Measurements from ENCODE around the gene C1QL1. TPM values are rescaled to one million over a fixed set of nuclear protein-coding genes. Genes with fewer than 3 reads are reported as not detected.

Gene C1QL1
- total and polyA plus RNA-seq, 2 donors (not counting 3 experiments of a cell fraction or from before 2014, with no cell fraction given): 0.35 to 0.72 TPM

- BruUV-seq (replicated peaks): no TSS peak
- no peaks in the 10 kb centered on the region for H3K79me2 ChIP-seq (ENCODE audit: control insufficient read depth, insufficient read depth, low read length)
- ChIA-PET CTCF (interaction anchor here (0.9 kb wide), 1 partner anchor 90 kb away, joined by 3 read pairs; no protein-coding TSS in a partner anchor), POLR2A (no interaction called here)
- TF ChIP-seq POLR2AphosphoS5 (IDR thresholded peaks at IDR 0.05; ENCODE audit: insufficient read depth, low read depth, low read length): no peak
- no peak for TF ChIP-seq MAX (IDR thresholded peaks at IDR 0.05; ENCODE audit: insufficient read depth, insufficient read length)
- TF ChIP-seq FOS (IDR thresholded peaks at IDR 0.05; ENCODE audit: borderline replicate concordance, insufficient read depth, low read length): no peak
- no peak for TF ChIP-seq EZH2 (IDR thresholded peaks at IDR 0.05; ENCODE audit: borderline replicate concordance, low read depth, low read length, severe bottlenecking)
- no peak overlapping the region for H3K4me3 ChIP-seq (replicated peaks in 1 of 3; ENCODE audit: insufficient read depth in 1 of 3, low read depth in 1 of 3, low read length in 3 of 3)
- H4K20me1 ChIP-seq (replicated peaks; ENCODE audit: control insufficient read depth, extremely low read depth, insufficient read depth, low read length): no peaks in the 10 kb centered on the region
- DNase-seq (ENCODE audit: low read depth, low spot score): no peak
- no peak overlapping the region for H2AFZ ChIP-seq (ENCODE audit: low read depth, low read length)
- no peak for FAIRE-seq
- H3K4me2 ChIP-seq (ENCODE audit: insufficient read depth, low read length): no peak overlapping the region
- H3K27ac ChIP-seq (ENCODE audit: insufficient read depth, low read depth, low read length): no peak overlapping the region
- H3K4me1 ChIP-seq (ENCODE audit: control insufficient read depth, extremely low read depth, insufficient read depth, low read length): no peaks in the 10 kb centered on the region
- no peak overlapping the region for H3K9ac ChIP-seq (replicated peaks; ENCODE audit: extremely low read depth, insufficient read depth, low read length)
- intact Hi-C loops (cut with micrococcal nuclease) (no loop called here), dilution Hi-C loops (cut with MboI; ENCODE audit: extremely low pct_ligation_motif_present, low sequenced_read_pairs) (no loop called here)
- H3K9me1 ChIP-seq (replicated peaks; ENCODE audit: control insufficient read depth, extremely low read depth, insufficient read depth, low read length): no peaks in the 10 kb centered on the region
- no peaks in the 10 kb centered on the region for H3K36me3 ChIP-seq (ENCODE audit: control insufficient read depth in 2 of 2, extremely low read depth in 1 of 2, insufficient read depth in 2 of 2, low read length in 2 of 2)
- H3K9me3 ChIP-seq (replicated peaks; ENCODE audit: control insufficient read depth, insufficient read depth, low read length): no peaks in the 10 kb centered on the region
- H3K27me3 ChIP-seq (ENCODE audit: control insufficient read depth in 2 of 2, insufficient read depth in 2 of 2, low read length in 2 of 2): peaks cover 10 to 16% of the 10 kb centered on the region in 2 experiments
Observed at GRCh38 chr17:45008216-45008615, 40.1 kb upstream of the C1QL1 start.

GRCh38 chr17:45006927-45007461 lies 38.9 kb upstream of the C1QL1 start:
- no peak for FAIRE-seq
- DNase-seq (ENCODE audit: low read depth, low spot score): no peak
- no peaks in the 10 kb centered on the region for H3K36me3 ChIP-seq (ENCODE audit: control insufficient read depth in 2 of 2, extremely low read depth in 1 of 2, insufficient read depth in 2 of 2, low read length in 2 of 2)
- no peaks in the 10 kb centered on the region for H3K79me2 ChIP-seq (ENCODE audit: control insufficient read depth, insufficient read depth, low read length)
- no peak overlapping the region for H2AFZ ChIP-seq (ENCODE audit: low read depth, low read length)
- ChIA-PET CTCF (interaction anchor here (1.0 to 1.4 kb wide), 2 partner anchors 25 to 87 kb away, joined by 3 read pairs; no protein-coding TSS in a partner anchor), POLR2A (interaction anchor here (0.6 kb wide), 1 partner anchor 39 kb away, joined by 6 read pairs; the partner anchor contains the start of gene C1QL1)
- H4K20me1 ChIP-seq (replicated peaks; ENCODE audit: control insufficient read depth, extremely low read depth, insufficient read depth, low read length): no peaks in the 10 kb centered on the region
- BruUV-seq (replicated peaks): no TSS peak
- H3K9me1 ChIP-seq (replicated peaks; ENCODE audit: control insufficient read depth, extremely low read depth, insufficient read depth, low read length): no peaks in the 10 kb centered on the region
- H3K4me1 ChIP-seq (ENCODE audit: control insufficient read depth, extremely low read depth, insufficient read depth, low read length): no peaks in the 10 kb centered on the region
- no peaks in the 10 kb centered on the region for H3K9me3 ChIP-seq (replicated peaks; ENCODE audit: control insufficient read depth, insufficient read depth, low read length)
- TF ChIP-seq MAX (IDR thresholded peaks at IDR 0.05; ENCODE audit: insufficient read depth, insufficient read length) (no peak), POLR2A (IDR thresholded peaks at IDR 0.05; ENCODE audit: low read depth, low read length) (no peak), FOS (IDR thresholded peaks at IDR 0.05; ENCODE audit: borderline replicate concordance, insufficient read depth, low read length) (no peak), EZH2 (IDR thresholded peaks at IDR 0.05; ENCODE audit: borderline replicate concordance, low read depth, low read length, severe bottlenecking) (no peak), GATA2 (IDR thresholded peaks at IDR 0.05; ENCODE audit: insufficient read depth, insufficient read length, low read depth, low read length) (no peak), POLR2AphosphoS5 (IDR thresholded peaks at IDR 0.05; ENCODE audit: insufficient read depth, low read depth, low read length) (no peak)
- TF ChIP-seq, protein P1, sequence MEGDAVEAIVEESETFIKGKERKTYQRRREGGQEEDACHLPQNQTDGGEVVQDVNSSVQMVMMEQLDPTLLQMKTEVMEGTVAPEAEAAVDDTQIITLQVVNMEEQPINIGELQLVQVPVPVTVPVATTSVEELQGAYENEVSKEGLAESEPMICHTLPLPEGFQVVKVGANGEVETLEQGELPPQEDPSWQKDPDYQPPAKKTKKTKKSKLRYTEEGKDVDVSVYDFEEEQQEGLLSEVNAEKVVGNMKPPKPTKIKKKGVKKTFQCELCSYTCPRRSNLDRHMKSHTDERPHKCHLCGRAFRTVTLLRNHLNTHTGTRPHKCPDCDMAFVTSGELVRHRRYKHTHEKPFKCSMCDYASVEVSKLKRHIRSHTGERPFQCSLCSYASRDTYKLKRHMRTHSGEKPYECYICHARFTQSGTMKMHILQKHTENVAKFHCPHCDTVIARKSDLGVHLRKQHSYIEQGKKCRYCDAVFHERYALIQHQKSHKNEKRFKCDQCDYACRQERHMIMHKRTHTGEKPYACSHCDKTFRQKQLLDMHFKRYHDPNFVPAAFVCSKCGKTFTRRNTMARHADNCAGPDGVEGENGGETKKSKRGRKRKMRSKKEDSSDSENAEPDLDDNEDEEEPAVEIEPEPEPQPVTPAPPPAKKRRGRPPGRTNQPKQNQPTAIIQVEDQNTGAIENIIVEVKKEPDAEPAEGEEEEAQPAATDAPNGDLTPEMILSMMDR (IDR thresholded peaks at IDR 0.05; ENCODE audit: extremely low read depth in 1 of 2, insufficient read depth in 1 of 2, low read depth in 1 of 2, low read length in 2 of 2): no peak
- H3K27me3 ChIP-seq (ENCODE audit: control insufficient read depth in 2 of 2, insufficient read depth in 2 of 2, low read length in 2 of 2): peaks cover 10 to 16% of the 10 kb centered on the region in 2 experiments
- no peak overlapping the region for H3K4me2 ChIP-seq (ENCODE audit: insufficient read depth, low read length)
- no peak overlapping the region for H3K9ac ChIP-seq (replicated peaks; ENCODE audit: extremely low read depth, insufficient read depth, low read length)
- dilution Hi-C loops (cut with MboI; ENCODE audit: extremely low pct_ligation_motif_present, low sequenced_read_pairs): no loop called here
- H3K4me3 ChIP-seq (replicated peaks in 1 of 3; ENCODE audit: insufficient read depth in 1 of 3, low read depth in 1 of 3, low read length in 3 of 3): no peak overlapping the region
- intact Hi-C loops (cut with micrococcal nuclease): no loop called here
- no peak overlapping the region for H3K27ac ChIP-seq (ENCODE audit: insufficient read depth, low read depth, low read length)
